IMR-90 (cell line): Measurements from ENCODE around the gene UST. TPM values are rescaled to one million over a fixed set of nuclear protein-coding genes. Genes with fewer than 3 reads are reported as not detected.
A peak's percentile ranks its signal among the peaks of the same experiment; 100 is the strongest.

Experiments
- ATAC-seq: fragments of 200-7000 bp; cut with Tn5 transposase; 2 replicates; pipeline ENCODE4 v1.9.1; 2020; ENCODE audit warnings: low read depth, mild to moderate bottlenecking, moderate library complexity
- BruUV-seq: library from RNA; stranded (reverse); fragments of 400-500 nt; replicated peaks from 2 replicates; lab custom pipeline; 2021; lab: Mats Ljungman, UMichigan
- CTCF ChIA-PET: fragments of 300-600 bp; formaldehyde crosslinking; extraction: SDS; loops from one replicate; lab custom pipeline; 2021; ENCODE audit warnings: antibody characterized with exemption; lab: Yijun Ruan, JAX
- POLR2A ChIA-PET: fragments of 300-600 bp; sonication (Branson Sonifier 250); formaldehyde crosslinking; loops from one replicate; lab custom pipeline; 2022; ENCODE audit warnings: antibody characterized with exemption; ENCODE audit not compliant: unreplicated experiment; lab: Charles Lee
- DNase-seq: peaks from one replicate; pipeline ENCODE4 v3.0.0; 2013
- H2AFZ ChIP-seq: replicated peaks from 2 replicates; pipeline ENCODE3; 2013; ENCODE audit warnings: low read length, mild to moderate bottlenecking; ENCODE audit not compliant: poor library complexity
- H2AK5ac ChIP-seq: 2 replicates; pipeline ENCODE4 v1.6.1; 2013; ENCODE audit warnings: low read depth, low read length, inconsistent platforms
- H2AK9ac ChIP-seq: replicated peaks from 2 replicates; pipeline ENCODE3; 2013; ENCODE audit warnings: mild to moderate bottlenecking, low read depth, low read length, moderate library complexity; ENCODE audit not compliant: poor library complexity
- H2BK120ac ChIP-seq: 2 replicates; pipeline ENCODE4 v1.6.1; 2013; ENCODE audit warnings: low read depth, low read length, inconsistent platforms
- H2BK15ac ChIP-seq: 3 replicates; pipeline ENCODE4 v1.6.1; 2013; ENCODE audit warnings: low read depth, low read length, inconsistent platforms
- H2BK20ac ChIP-seq: 2 replicates; pipeline ENCODE4 v1.6.1; 2013; ENCODE audit warnings: low read depth, mild to moderate bottlenecking, inconsistent platforms, low read length, moderate library complexity
- H2BK5ac ChIP-seq: 2 replicates; pipeline ENCODE4 v1.6.1; 2013; ENCODE audit warnings: mild to moderate bottlenecking, low read depth, low read length, inconsistent platforms; ENCODE audit not compliant: poor library complexity, severe bottlenecking
- H3K14ac ChIP-seq: replicated peaks from 2 replicates; pipeline ENCODE4 v1.6.1; 2013; ENCODE audit warnings: low read depth, low read length, inconsistent platforms
- H3K18ac ChIP-seq: 2 replicates; pipeline ENCODE4 v1.6.1; 2013; ENCODE audit warnings: low read depth, low read length, control low read depth
- H3K23ac ChIP-seq: 2 replicates; pipeline ENCODE4 v1.6.1; 2013; ENCODE audit warnings: low read depth, low read length, inconsistent platforms
- H3K27ac ChIP-seq: 2 replicates; pipeline ENCODE4 v1.5.1; 2013; ENCODE audit warnings: mild to moderate bottlenecking, control low read depth, low read length; ENCODE audit not compliant: insufficient read depth
- H3K27me3 ChIP-seq: 2 replicates; pipeline ENCODE4 v1.6.1; 2013; ENCODE audit warnings: low read length; ENCODE audit not compliant: control insufficient read depth, insufficient read depth
- H3K36me3 ChIP-seq: 2 replicates; pipeline ENCODE4 v1.6.1; 2013; ENCODE audit warnings: low read length, mixed read lengths; ENCODE audit not compliant: control insufficient read depth, insufficient read depth
- H3K4ac ChIP-seq: 2 replicates; pipeline ENCODE4 v1.6.1; 2013; ENCODE audit warnings: low read depth, low read length, inconsistent platforms
- H3K4me1 ChIP-seq: 2 replicates; pipeline ENCODE4 v1.6.1; 2013; ENCODE audit warnings: low read length, mixed read lengths; ENCODE audit not compliant: control insufficient read depth, insufficient read depth
- H3K4me2 ChIP-seq: 2 replicates; pipeline ENCODE4 v1.6.1; 2013; ENCODE audit warnings: low read depth, mild to moderate bottlenecking, control low read depth, low read length, moderate library complexity
- H3K4me3 ChIP-seq: 2 replicates; pipeline ENCODE4 v1.5.1; 2013; ENCODE audit warnings: low read depth, mild to moderate bottlenecking, control low read depth, low read length, moderate library complexity; ENCODE audit not compliant: insufficient read depth
- H3K56ac ChIP-seq: 2 replicates; pipeline ENCODE4 v1.6.1; 2013; ENCODE audit warnings: low read length, inconsistent platforms; ENCODE audit not compliant: insufficient read depth; ENCODE audit errors: extremely low read depth
- H3K79me1 ChIP-seq, 2 experiments: 2 replicates each; pipeline ENCODE4 v1.6.1; 2013; ENCODE audit warnings: low read length in 2 of 2, inconsistent platforms in 1 of 2, low read depth in 1 of 2
- H3K9ac ChIP-seq: 2 replicates; pipeline ENCODE4 v1.6.1; 2013; ENCODE audit warnings: low read depth, low read length, control low read depth
- H3K9me1 ChIP-seq: 2 replicates; pipeline ENCODE4 v1.6.1; 2013; ENCODE audit warnings: low read length, inconsistent platforms; ENCODE audit not compliant: insufficient read depth
- H3K9me3 ChIP-seq: 2 replicates; pipeline ENCODE4 v1.6.1; 2013; ENCODE audit warnings: low read length; ENCODE audit not compliant: control insufficient read depth, insufficient read depth
- H4K20me1 ChIP-seq: 2 replicates; pipeline ENCODE4 v1.6.1; 2013; ENCODE audit warnings: low read length, inconsistent platforms; ENCODE audit not compliant: insufficient read depth
- H4K5ac ChIP-seq: 2 replicates; pipeline ENCODE4 v1.6.1; 2013; ENCODE audit warnings: mild to moderate bottlenecking, low read depth, low read length, control low read depth
- H4K8ac ChIP-seq, 2 experiments: 2 replicates each; pipeline ENCODE4 v1.6.1; 2013; ENCODE audit warnings: low read depth in 2 of 2, low read length in 2 of 2, control low read depth in 1 of 2, inconsistent platforms in 1 of 2
- H4K91ac ChIP-seq: 2 replicates; pipeline ENCODE4 v1.6.1; 2013; ENCODE audit warnings: low read depth, low read length, inconsistent platforms; ENCODE audit not compliant: insufficient read depth
- BHLHE40 ChIP-seq: fragments of 150-350 bp; IDR thresholded peaks from 2 replicates; pipeline ENCODE4 v1.6.1; 2016; ENCODE audit warnings: mild to moderate bottlenecking, low read depth, low read length
- CEBPB ChIP-seq: IDR thresholded peaks from 2 replicates; pipeline ENCODE4 v1.6.1; 2012; ENCODE audit warnings: low read depth, low read length, improper control_type of control experiment
- ELK1 ChIP-seq: fragments of 150-350 bp; IDR thresholded peaks from 2 replicates; pipeline ENCODE4 v1.6.1; 2016; ENCODE audit warnings: low read depth, mild to moderate bottlenecking, low read length, moderate library complexity, borderline replicate concordance
- FOS ChIP-seq: fragments of 150-350 bp; IDR thresholded peaks from 2 replicates; pipeline ENCODE4 v1.6.1; 2016; ENCODE audit warnings: low read depth, low read length
- MAZ ChIP-seq: IDR thresholded peaks from 2 replicates; pipeline ENCODE4 v1.6.1; 2012; ENCODE audit warnings: low read depth, mild to moderate bottlenecking, low read length, improper control_type of control experiment, moderate library complexity, borderline replicate concordance
- NFE2L2 ChIP-seq: fragments of 150-350 bp; IDR thresholded peaks from 2 replicates; pipeline ENCODE4 v1.6.1; 2016; ENCODE audit warnings: low read depth, mild to moderate bottlenecking, low read length
- POLR2A ChIP-seq: IDR thresholded peaks from 2 replicates; pipeline ENCODE4 v1.6.1; 2012; ENCODE audit warnings: mild to moderate bottlenecking, low read depth, low read length
- RAD21 ChIP-seq: IDR thresholded peaks from 2 replicates; pipeline ENCODE4 v1.6.1; 2012; ENCODE audit warnings: low read length, improper control_type of control experiment
- SMC3 ChIP-seq: fragments of 150-350 bp; IDR thresholded peaks from 2 replicates; pipeline ENCODE4 v1.6.1; 2016; ENCODE audit warnings: low read depth, mild to moderate bottlenecking, antibody characterized with exemption, low read length, moderate library complexity
- USF2 ChIP-seq: fragments of 150-350 bp; IDR thresholded peaks from 2 replicates; pipeline ENCODE4 v1.6.1; 2017; ENCODE audit warnings: mild to moderate bottlenecking, antibody characterized with exemption, low read length, low read depth
- WGBS, 2 experiments: methylation state at CpG; one replicate each; pipeline versions ENCODE4 v1.1.5 to v1.1.7; 2013; ENCODE audit warnings: missing lambda C conversion rate in 2 of 2; ENCODE audit not compliant: insufficient read length in 1 of 2; ENCODE audit errors: extremely low coverage in 2 of 2; 5-methylcytosine and 5-hydroxymethylcytosine counted together
- dilution Hi-C: fragments of 300-500 bp; cut with HindIII; formaldehyde crosslinking; loops from one replicate; pipeline ENCODE4 v1.14.3; 2018; ENCODE audit warnings: low sequenced_read_pairs; ENCODE audit not compliant: unreplicated experiment
- in situ Hi-C: fragments of 300-500 bp; cut with MboI; formaldehyde crosslinking; loops from 3 replicates; pipeline ENCODE4 v1.14.3; 2019; ENCODE audit warnings: low sequenced_read_pairs, inconsistent platforms, mixed read lengths
- intact Hi-C: fragments of 100-400 bp; cut with micrococcal nuclease; formaldehyde crosslinking; loops from 2 replicates; pipeline ENCODE4 v1.10.0; 2022
- polyA plus RNA-seq, 3 experiments: library from polyadenylated mRNA; depleted of rRNA; stranded (reverse); fragments of >200 nt; gene quantifications; 2 replicates each; pipeline ENCODE4 v1.2.3, GENCODE V29; 2012; ENCODE audit warnings: low replicate concordance in 1 of 3
- total RNA-seq: library from RNA; depleted of rRNA; stranded (reverse); fragments of >200 nt; gene quantifications from 2 replicates; pipeline ENCODE4 v1.2.3, GENCODE V29; 2012
- TF ChIP-seq, protein P1 (sequence below): conservative IDR thresholded peaks from 2 replicates; pipeline ENCODE4 v1.5.1; 2012; ENCODE audit warnings: mild to moderate bottlenecking, low read depth, low read length, improper control_type of control experiment

Gene UST
- total and polyA plus RNA-seq, 2 of the 4 experiments (the other 2 are of a cell fraction) = 7.7 to 13.8 TPM

DNA sequence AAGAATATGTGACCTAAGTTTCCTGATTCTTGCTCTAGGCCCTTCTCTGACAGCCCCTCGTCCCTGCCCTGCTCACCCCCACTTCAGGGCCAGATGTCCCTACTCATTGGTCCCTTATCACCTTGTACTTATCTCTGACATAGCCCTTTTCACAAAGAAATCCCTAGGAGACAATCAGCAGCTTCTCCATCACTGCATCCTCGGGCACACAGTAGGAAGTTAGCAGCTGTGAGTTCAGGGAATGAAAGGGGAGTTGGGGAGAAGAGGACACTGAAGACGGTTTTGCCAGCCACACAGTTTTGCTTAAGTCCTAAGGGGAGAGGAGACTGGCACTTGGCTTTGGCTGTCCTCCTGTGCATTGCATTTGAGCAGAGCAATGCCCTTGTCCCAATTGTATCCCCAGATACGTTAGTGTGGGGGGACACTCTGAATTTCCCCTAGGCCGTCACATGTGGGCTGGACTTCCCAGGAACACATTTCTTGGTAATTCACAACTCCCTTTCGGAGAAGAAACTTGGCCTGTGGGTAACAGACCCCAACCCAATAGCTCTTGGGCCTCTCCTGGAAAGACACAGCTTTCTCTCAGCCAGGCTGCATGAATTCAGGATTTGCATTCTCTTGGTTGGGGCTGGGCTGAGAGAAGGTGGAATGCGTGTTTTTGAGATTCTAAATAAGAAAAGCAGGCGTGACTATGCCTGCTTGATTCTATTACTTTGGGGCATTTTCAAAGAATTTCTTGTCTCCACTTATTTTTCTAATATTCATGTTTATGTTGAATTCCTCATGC lies 177.6 kb downstream of the UST start (continued):
- TF ChIP-seq POLR2A = no peak

GRCh38 chr6:148925701-148926100 lies 178.9 kb downstream of the UST start:
- Histone ChIP-seq H4K5ac (no peak overlapping the region), H3K4me2 (no peak overlapping the region), H3K36me3 (no peaks in the 10 kb centered on the region), H3K56ac (no peak overlapping the region), H2AK5ac (no peak overlapping the region), H3K9ac (no peak overlapping the region), H3K18ac (no peak overlapping the region), H3K4me3 (no peak overlapping the region), H3K4ac (no peak overlapping the region), H4K20me1 (no peaks in the 10 kb centered on the region; the same call in 1 of the 2 replicates), H3K9me3 (no peaks in the 10 kb centered on the region), H3K9me1 (peaks cover 3% of the 10 kb centered on the region), H4K8ac (no peak overlapping the region), H2AFZ (no peak overlapping the region), H3K27me3 (no peaks in the 10 kb centered on the region), H3K14ac (no peak overlapping the region), H2AK9ac (no peak overlapping the region), H2BK15ac (no peak overlapping the region), H3K27ac (no peak overlapping the region), H4K91ac (no peak overlapping the region), H3K4me1 (no peaks in the 10 kb centered on the region), H2BK120ac (no peak overlapping the region), H3K23ac (no peak overlapping the region), H2BK5ac (no peak overlapping the region), H3K79me1 (peaks cover 4 to 6% of the 10 kb centered on the region in 2 experiments; a peak in 2 of 4 replicates), H2BK20ac (no peak overlapping the region)
- dilution Hi-C loops = no loop called here
- intact Hi-C loops = no loop called here
- ChIA-PET CTCF (no interaction called here), POLR2A (no interaction called here)
- no peak for ATAC-seq
- WGBS, 2 experiments = no CpG with 5 or more reads among the region's 2 CpGs
- in situ Hi-C loops = no loop called here
- peak; percentile 24 for DNase-seq
- BruUV-seq = no TSS peak
- no peak for TF ChIP-seq BHLHE40
- TF ChIP-seq ELK1 = no peak
- no peak for TF ChIP-seq MAZ
- no peak for TF ChIP-seq NFE2L2
- TF ChIP-seq, protein P1, sequence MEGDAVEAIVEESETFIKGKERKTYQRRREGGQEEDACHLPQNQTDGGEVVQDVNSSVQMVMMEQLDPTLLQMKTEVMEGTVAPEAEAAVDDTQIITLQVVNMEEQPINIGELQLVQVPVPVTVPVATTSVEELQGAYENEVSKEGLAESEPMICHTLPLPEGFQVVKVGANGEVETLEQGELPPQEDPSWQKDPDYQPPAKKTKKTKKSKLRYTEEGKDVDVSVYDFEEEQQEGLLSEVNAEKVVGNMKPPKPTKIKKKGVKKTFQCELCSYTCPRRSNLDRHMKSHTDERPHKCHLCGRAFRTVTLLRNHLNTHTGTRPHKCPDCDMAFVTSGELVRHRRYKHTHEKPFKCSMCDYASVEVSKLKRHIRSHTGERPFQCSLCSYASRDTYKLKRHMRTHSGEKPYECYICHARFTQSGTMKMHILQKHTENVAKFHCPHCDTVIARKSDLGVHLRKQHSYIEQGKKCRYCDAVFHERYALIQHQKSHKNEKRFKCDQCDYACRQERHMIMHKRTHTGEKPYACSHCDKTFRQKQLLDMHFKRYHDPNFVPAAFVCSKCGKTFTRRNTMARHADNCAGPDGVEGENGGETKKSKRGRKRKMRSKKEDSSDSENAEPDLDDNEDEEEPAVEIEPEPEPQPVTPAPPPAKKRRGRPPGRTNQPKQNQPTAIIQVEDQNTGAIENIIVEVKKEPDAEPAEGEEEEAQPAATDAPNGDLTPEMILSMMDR = no peak
- TF ChIP-seq SMC3 = no peak
- no peak for TF ChIP-seq USF2
- no peak for TF ChIP-seq POLR2A
- TF ChIP-seq CEBPB = no peak
- no peak for TF ChIP-seq FOS
- TF ChIP-seq RAD21 = no peak
